Measurements from ENCODE around the gene SLC18A2. TPM values are rescaled to one million over a fixed set of nuclear protein-coding genes. Genes with fewer than 3 reads are reported as not detected.
"Not testable (repeated sequence)": the region's sequence is repeated elsewhere in the genome, so short reads cannot be mapped to it uniquely, and the experiment has no call there.

SLC18A2 gene
- total RNA-seq, 1 experiment from 2014 or later, result 0.12 TPM

DNA sequence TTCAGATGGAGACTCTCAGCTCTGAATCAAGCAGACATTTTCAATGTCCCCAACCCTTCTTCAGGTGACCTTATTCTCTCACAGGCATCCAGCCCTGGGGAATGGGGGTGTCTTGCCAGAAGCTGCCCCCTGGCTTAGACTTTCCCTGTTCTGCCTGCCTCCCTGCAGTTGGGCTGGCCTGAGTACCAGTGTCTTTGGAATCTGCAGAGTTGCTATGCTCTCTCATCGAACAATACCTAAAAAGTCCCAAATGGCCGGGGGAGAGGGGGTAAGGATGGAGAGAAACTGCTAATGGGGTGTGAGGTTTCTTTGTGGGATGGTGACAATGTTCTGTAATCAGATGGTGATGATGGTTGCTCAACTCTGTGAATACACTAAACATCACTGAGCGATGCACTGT, 20.6 kb downstream of the SLC18A2 start:
- DNase-seq (ENCODE audit: extremely low read depth, low read depth), result no peak

DNA sequence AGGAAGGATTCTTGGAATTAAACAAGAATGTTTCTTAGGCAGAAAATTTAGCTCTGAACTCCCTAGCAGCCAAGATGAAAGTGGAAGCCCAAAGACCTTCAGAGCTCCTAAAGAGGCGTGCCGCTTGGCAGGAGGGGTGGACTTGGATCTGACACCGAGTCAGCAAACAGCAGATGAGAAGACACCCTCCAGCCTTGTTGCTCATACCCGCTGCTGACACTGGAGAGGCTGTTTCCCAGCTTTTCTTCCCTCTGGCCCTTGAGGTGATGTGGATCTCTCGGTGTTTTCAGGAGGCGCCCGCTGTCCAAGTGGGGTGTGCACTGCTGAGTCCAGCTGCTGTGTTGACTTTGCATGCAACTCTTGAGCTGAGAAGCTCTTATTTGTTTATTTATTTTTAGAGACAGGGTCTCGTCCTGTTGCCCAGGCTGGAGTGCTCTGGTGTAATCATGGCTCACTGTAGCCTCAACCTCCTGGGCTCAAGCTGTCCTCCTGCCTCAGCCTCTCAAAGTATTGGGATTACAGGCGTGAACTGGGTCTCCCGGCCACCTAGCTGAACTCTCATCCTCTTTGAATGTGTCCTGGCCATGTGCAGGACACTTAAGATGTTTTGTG, 21.5 kb downstream of the SLC18A2 start:
- DNase-seq (ENCODE audit: extremely low read depth, low read depth), result no peak

DNA sequence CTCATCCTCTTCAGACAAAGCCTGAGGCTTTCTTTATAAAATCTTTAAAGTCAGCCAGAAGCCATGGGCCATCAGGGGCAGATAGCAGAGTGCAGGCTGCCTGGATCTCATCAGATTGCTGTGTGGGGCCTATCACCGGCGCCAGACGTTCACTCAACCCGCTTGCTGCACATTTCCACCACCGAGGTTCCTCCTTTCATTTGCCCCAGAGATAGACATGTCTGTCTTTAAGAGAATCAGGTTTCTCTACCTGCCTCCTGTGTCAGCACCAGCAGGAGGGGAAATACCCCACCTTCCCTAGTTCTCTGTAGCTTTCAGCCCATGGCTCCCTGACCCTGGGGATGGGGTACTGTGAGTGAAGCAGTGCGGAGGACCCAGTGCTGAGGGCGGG, 22.0 kb downstream of the SLC18A2 start:
- no peak for DNase-seq (ENCODE audit: extremely low read depth, low read depth)

DNA sequence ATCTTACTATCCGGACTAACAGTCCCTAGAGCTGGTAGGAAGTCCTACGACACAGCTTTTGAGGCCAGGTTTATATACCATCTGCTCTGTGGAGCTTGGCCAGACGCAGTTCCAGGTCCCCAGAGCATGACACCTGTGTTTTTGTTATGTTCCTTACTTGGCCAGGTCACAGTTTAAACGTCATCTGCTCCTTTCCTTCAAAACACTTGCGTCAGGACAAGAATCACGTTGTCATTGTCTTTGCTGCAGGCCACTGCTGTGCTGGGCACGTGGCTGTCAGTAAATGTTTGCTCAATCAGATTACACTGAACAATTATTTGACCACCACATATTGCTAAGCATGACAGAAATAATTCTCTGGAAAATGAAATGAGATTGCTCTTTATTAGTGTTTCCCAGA, 23.9 kb downstream of the SLC18A2 start:
- DNase-seq (ENCODE audit: extremely low read depth, low read depth), result no peak

DNA sequence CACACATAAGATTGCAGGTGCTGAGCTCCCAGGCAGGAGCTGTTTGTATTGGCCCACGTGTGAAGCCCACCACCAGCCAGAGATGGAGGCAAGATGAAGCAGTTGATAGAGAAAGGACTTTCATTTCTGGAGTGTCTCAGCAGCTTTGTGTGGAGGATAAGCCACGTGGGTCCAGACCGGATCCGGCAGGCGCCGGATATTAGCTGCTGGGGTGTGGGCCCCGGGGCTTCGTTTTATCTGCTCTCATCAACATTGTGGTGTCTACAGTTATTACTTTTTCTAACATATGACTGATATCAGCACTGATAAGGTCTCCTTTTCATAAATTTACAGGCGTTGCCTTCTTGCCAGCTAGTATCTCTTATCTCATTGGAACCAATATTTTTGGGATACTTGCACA, 25.5 kb downstream of the SLC18A2 start:
- DNase-seq (ENCODE audit: extremely low read depth, low read depth), result no peak

DNA sequence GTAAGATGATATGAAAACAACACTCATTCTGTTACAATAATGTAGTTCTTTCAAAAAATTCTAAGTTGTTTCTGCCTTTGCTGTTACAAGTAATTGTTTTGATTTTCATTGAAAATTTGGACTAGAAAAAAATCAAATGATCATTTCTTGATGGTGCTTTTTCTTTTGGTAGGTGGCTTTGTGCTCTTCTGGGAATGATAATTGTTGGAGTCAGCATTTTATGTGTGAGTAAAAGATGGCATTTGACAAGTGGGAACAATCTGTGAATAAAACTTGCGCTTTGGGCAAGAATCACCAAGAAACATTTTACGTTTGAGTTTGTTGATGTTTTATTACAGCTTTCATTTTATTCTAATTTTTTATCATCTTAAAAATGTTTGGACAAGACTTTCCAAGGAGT, 25.9 kb downstream of the SLC18A2 start:
- DNase-seq (ENCODE audit: extremely low read depth, low read depth), result no peak

DNA sequence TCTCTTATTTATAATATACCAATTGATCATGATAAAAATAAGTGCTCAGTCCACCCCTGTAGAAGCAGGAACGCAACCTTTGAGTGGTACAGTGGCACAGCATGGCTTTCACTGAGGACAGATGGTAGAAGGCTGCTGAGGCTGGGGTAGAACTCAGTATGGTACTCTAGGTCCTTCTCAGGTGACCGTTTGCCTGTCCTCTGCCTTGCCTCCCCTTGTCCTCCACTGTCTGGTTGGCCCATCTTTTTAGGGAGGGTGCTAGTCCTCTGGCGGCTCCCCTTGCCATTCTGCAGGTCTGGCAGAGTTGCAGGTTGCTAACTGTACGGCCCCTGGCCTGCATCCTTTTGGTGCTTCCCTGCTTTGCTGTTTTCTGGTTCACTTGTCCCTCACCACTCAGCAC, 27.3 kb downstream of the SLC18A2 start:
- no peak for DNase-seq (ENCODE audit: extremely low read depth, low read depth)

DNA sequence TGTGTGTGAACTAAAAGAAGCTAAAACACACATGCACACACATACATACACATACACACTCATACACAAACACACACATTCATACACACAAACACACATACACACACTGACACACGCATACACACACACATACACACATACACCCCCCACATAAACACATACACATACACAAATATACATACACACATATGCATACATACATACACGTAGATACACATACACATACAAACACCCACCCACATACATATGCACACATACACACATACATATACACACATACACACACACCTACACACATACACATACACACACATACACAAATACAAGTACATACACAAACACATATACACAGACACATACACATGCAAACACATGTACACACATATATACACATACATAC, 28.0 kb downstream of the SLC18A2 start:
- DNase-seq (ENCODE audit: extremely low read depth, low read depth), result no peak

DNA sequence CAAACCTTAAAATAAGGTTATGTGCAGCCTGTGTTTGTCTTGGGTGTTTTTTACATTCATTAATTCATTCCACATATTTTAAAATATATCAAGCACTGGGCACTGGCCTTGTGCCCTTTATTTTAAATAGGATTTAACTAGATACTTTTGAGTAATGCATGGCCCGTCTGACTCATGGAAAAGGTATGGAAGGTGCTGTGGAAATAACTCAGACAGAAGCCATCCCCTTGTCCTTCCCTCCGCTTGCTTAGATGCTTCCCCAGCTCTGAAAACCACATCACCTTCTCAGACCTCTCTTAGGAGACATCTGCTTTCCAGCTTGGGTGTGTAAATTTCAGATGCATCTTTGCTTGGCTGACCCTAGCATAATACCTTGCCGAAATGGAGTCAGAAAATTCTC, 30.5 kb downstream of the SLC18A2 start:
- no peak for DNase-seq (ENCODE audit: extremely low read depth, low read depth)

DNA sequence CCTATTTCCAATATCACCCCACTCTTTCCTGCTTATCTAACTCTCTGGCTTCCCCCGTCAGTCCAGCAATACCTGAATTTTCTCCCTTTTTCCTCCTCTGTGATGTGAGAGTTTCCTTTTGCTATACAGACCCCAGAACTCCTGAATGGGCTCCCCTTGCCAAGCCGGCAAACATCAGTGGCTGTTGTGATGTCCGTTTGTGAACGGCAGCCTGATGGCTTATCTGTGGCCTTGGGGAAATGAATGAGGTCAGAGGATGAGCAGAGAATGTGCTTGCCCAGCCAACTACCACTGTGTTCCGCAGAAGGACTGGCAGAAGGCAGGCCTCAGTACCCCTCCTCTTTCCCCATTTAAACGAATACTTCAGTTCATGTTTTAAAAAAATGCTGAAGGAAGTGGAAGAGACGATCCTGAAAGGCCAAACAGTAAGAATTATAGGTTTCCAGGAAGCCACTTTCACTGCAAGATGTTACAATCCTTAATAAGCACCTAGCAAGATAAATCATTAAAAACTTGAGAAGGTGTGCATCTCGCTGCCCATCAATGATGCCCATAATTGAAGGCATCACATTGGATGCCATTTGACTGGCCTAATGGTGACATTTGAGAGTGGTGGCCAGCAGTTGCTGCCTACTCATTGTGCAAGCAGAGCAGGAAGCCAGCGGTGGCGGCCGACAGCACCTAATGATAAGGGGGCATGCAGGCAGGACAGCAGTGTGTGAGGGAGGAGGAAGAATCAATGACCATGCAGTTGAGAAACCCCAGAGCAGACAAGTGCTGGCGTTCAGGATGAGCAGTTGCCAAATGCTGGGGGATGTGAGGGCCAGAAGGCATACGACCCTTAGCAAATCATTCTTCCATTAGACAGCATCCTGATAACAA, 31.5 kb downstream of the SLC18A2 start:
- DNase-seq (ENCODE audit: extremely low read depth, low read depth), result no peak

DNA sequence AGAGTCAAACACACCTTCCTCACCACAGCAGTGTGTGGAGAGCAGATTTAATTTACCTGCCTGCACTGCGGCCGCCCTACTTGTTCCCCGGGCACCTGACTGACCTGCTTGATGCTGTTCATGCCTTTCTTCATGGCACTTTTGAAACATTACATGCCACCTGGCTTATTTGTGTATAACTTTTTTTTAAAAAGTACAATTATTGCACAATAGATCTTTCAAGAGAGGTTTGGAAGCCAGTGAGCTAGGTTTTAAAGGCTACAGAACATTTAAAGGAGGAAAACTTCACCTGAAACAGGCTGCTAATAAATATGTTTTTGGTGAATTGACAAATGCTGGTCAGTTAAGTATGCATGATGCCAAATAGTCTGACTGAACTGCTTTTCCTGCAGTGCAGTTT, 33.1 kb downstream of the SLC18A2 start:
- no peak for DNase-seq (ENCODE audit: extremely low read depth, low read depth)

DNA sequence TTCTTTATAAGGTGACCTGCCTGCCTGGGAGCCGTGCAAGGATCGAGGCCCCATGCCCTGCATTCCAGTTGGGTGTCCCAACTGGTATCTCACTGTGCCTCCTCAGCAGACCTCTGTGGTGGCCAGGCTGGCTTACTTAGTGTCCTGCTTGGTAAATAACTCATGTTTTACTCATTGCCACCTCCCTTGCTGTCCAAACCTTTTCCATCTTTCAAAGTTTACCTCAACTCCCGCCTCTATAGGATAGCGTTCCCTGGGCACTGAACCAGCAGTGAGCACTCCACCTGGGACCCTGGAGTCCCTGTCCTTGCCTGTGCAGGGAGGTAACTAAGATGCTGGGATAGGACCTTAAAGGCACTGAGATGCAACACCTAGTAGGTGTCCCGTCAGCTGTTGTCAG, 33.6 kb downstream of the SLC18A2 start:
- no peak for DNase-seq (ENCODE audit: extremely low read depth, low read depth)

DNA sequence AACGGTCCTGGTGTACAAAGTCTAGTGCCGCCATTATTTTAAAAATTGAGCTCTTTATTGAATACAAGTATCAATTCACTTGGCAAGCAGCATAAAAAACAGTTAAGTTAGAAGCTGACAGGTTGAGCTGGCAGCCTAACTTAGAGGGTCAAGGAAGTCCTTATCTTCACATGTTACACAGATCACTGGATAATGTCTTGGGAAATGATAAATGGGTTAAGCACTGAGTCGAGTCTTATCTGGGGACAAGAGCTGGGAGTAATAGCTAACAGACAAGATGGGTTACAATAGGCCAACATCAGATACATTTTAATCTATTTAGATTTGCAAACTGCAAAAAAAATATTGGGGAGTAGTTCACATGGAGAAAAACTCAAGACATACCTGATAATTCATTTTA, 34.2 kb downstream of the SLC18A2 start:
- DNase-seq (ENCODE audit: extremely low read depth, low read depth), result no peak

DNA sequence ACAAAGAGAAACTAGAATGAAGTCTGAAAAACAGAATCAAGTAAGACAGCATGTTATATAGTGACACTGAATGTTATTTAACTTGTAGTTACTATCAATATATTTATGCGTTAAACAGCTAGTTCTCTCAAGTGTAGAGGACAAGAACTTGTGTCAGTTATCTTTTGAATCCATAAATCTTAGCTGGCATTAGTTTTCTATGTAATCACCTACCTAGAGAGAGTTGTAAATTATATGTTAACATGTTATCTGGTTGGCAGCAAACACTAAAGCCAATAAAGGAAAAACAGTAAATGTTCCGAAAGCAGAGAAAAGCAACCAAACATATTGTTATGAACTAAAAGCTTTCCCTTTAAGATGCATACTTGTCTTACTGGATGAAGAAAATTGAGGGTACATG, 36.8 kb downstream of the SLC18A2 start:
- DNase-seq (ENCODE audit: extremely low read depth, low read depth), result no peak

DNA sequence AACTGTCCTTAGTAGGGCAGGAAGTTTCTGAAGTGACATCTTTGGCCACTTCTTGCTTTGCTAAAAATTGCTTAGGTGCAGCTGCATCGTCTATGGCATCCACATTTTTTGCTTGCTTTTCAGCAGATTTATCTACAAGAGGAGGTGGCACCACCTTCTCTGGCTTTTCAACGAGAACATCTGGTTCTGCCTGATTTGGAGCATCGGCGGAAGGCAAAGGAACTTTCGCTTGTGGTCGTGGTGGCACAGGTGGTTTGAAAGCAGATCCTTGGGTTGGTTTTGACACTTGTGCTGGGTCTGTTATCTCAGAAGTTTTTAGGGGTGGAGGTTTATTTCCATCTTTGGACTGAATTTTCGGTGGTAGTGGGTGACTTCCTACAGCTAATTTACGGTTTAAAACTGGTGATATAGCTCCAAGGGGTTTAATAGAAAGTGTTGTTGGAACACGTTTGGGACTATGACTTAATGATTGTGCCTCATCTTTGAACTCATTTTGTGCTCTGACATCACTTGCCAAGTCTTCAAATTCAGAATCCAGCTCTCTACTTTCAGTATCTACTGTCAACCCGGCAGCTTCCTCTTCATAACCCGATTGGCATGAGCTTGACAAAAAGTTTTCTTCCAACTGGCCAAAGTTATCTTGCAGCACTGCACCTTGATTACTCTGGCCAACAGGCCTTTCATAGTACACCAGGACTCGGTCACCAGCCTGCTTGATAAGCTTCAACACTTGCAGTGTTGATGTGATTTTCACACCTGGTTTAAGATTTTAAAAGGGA, 44.0 kb downstream of the SLC18A2 start:
- no peak for DNase-seq (ENCODE audit: extremely low read depth, low read depth)

DNA sequence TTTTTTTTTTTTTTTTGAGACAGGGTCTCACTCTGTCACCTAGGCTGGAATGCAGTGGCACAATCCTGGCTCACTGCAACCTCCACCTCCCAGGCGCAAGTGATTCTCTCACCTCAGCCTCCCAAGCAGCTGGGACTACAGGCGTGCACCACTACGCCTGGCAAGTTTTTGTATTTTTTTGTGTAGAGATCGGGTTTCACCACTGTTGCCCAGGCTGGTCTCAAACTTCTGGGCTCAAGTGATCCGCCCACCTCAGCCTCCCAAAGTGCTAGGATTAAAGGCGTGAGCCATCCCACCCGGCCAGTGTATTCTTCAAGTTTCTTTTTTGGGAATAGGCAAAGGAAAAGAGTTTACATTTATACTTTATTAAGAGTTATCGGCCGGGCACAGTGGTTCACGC, 50.0 kb downstream of the SLC18A2 start:
- DNase-seq (ENCODE audit: extremely low read depth, low read depth), result not testable (repeated sequence)

DNA sequence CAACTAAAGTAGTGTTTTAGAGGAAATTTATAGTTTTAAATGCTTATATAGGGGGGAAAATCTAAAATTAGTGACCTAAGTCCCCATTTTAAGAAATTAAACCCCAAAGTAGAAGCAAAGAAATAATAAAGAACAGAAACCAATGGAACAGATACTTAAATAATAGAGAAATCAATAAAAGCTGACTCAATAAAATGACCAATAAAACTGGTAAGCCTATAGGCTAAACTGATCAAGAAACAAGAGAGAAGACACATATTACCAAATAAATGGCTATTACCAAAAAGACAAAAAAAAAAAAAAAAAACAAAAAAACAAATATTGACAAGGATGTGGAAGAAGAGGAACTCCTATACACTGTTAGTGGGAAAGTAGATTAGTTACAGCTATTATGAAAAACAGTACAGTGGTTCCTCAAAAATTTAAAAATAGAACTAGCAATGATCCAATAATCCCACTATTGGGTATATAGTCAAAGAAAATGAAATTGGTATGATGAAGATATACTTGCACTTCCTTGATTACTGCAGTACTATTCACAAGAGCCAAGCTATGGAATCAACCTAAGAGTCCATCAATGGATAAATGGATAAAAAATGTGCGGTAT, 53.2 kb downstream of the SLC18A2 start:
- DNase-seq (ENCODE audit: extremely low read depth, low read depth), result no peak

DNA sequence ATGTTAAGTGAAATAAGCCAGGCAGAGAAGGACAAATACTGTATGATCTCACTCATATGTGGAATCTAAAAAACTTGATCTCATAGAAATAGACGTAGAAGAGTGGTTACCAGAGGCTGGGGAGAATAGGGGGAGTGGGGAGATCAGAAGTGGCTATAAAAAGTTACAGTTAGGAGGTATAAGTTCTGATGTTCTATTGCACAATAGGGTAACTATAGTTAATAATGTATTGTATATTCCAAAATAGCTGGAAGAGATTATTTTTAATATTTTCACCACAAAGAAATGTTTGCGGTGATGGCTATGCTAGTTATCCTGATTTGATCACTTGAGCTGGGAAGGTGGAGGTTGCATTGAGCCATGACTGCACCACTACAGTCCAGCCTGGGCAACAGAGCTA, 53.8 kb downstream of the SLC18A2 start:
- DNase-seq (ENCODE audit: extremely low read depth, low read depth), result no peak

DNA sequence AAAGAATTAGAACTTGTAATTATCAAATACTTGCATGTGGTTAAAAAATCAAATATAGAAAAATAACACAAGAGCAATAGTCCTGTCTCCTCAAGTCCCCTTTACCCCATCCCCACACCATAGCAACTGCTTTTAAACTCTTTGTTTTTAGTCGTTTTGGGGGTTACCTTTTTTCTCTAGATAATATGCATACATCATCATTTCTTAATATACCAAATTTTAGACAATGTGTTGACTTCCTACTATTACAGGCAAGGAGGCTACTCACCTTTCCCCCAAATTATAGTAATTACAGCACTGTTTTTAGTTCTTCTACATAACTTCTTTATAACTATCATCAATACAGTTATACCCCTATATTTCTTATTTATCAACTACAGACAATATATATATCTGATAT, 57.3 kb downstream of the SLC18A2 start:
- DNase-seq (ENCODE audit: extremely low read depth, low read depth), result no peak

DNA sequence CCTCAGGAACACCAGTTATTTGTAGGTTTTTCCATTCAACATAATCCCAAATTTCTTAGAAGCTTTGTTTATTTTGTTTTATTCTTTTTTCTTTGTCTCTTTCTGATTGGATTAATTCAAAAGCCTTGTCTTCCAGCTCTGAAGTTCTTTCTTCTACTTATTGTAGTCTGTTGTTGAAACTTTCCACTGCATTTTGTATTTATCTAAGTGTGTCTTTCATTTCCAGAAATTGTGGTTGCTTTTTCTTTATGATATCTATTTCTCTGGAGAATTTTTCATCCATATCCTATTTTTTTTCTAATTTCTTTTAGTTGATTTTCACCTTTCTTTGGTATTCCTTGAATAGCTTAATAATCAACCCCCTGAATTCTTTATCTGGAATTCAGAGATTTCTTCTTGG, 58.5 kb downstream of the SLC18A2 start:
- no peak for DNase-seq (ENCODE audit: extremely low read depth, low read depth)

DNA sequence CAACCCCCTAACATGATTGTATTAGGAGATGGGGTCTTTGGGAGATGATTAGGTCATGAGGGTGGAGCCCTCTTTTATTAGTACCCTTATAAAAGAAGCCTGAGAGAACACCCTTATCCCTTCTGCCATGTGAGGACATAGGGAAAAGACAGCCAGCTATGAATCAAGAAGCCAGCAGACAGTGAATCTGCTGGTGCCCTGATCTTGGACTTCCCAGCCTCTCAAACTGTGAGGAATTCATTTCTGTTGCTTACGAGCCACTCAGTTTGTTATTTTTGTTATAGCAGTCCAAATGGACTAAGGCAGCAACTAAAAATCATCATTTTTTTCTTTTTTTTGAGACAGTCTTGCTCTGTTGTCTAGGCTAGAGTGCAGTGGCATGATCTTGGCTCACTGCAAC, 59.8 kb downstream of the SLC18A2 start:
- DNase-seq (ENCODE audit: extremely low read depth, low read depth), result no peak

Data from NCI-H460 (cell line).